ENCODE results near the gene ARHGAP20.
"Not testable (repeated sequence)": the region's sequence is repeated elsewhere in the genome, so short reads cannot be mapped to it uniquely, and the experiment has no call there.

Gene ARHGAP20

DNA sequence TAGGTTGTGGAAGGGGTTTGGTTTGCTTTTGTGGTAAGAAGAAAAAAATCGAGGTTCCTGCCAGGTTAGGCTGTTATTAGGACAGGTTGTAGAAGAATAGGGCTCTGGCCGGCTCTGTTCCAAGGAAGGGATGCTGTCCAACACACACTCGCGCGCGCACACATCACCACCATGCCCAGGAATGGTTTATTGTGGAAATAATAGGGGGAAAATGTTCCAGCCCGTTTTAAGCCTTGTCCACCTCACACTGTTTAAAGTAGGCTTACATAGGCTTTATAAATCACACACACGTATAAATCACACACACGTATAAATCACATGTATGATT, 1.2 kb upstream of the ARHGAP20 start:
- DNase-seq, result no peak

DNA sequence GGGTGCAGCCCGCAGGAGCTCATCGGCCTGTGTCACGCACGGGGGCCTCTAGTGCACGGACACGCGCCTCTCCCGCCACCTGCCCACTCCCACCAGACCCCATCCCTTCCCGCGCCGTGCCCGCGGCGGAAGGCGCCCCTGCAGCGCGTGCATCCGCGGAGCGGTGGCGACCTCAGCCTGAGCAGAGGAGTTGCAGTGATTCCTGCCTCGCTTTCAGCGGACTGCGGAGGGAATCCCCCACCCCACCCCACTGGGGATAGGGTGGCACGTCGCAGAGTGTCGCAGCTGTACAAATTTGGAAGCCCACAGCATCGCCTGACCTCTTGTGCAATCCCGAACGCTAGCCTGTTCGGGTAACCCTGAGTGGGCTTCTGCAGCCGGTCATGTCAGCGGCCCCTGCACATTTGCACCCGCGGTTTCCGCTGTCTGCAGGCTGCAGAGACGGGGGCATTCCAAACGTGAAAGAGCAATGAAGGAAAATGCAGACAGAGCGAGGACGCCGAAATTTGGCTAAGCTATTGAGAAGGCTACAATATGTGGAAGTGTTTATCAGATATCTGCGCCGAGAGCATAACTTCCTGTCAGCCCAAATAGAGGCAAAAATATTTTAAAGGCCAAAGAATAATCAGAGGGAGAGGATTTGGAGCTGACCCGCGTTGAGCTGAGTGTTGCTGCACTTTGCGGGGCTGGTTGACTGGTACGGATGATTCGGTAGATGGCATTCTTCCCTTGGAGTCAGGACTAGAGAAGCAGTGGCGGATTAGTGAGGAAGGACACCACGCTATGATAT, 617 bp upstream of the ARHGAP20 start:
- no peak for DNase-seq

DNA sequence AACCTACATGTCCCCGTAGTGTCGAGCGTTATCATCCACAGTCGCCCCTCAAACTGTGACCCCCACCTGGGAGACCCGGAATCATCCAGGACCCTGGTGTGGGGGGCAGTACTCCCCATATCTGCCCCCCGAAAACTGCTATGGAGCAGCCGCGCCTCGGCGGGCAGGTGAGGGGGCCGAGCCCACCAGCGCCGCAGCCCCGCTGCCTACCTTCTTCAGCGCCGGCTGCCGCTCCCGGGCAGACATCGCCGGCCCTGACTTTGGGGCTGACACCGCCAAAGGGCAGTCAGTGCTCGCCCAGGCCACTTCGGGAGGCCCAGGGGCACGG, 825 bp downstream of the ARHGAP20 start:
- no peak for DNase-seq

DNA sequence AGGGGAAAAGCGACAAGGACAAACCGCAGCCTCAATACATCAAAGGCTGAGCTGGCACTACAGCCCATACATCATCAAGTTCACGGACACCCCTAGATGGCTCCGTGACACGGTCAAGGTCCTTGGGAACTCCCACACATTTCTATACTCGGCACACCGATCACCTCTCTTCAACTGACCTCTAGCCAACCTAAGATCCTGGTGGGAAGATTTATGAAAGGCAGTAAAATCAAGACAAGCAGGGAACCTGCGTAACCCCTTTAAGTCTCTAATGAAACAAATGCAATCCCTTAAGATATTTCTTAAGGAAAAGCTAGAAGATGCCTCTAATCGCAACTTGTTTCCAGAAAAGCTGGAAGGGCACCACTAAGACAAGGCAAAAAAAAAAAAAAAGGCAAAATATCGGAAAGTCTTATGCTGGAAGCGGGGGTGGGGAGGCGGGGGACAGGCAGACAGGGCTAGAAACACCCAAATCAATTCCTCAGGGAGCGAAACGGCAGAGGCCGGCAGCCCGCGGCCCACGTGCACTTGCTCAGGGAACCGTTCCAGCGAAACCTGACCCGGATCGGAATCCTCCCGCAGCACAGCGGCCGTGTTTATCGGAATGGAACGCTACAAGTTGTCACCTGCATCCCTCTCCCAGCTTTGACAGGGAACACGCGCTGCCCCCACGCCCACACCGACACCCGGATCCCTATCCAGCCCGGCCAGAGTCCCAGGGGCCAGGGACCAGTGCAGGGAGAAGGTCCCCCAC, 1.4 kb downstream of the ARHGAP20 start:
- no peak for DNase-seq

DNA sequence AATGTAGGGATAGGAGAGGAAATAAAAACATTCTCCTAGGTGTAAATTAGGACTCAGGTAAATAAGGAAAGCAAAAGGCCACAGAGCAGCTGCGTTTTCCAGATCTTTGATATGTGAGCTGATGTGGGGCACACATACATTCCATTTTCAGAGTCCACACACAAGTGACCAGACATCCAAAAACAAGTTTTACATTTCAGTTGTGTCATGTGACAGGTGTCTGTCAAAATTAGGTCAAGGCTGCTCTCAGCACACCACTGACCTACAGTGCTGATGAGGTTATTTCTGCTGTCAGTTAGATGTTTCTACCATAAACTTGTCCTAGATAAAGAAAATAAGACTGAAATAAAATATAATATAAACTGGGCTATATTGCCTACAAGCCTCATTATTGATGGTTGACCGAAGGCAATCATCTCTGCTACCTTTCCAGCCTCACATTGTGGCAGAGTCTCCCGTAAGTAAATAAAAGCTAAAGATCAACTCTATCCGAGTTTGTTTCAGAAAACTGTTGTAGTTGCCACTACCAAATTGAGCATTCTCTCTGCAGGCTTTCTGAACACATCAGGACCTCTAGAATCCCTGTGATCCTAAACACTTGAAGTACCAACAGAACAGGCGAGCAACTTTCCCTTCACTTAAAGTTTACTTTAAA, 7.9 kb downstream of the ARHGAP20 start:
- DNase-seq, result no peak

DNA sequence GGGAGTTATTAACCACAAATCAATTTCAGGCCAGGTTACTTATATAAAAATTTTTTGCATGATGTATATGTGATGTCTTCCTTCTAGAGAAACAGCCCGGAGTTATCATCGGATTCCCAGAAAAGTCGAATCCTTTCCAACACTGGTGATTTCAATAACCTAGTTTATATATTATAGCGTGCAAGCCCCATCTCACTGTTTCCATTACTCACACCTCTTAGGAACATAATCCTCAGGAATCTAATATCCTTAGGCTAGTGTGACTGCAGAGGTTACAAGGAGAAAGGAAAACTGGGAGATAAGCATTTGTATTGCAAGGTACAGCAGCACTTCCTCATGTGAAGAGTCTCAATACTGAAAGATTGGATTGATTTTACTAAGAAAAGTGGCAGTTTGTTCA, 20.3 kb downstream of the ARHGAP20 start:
- DNase-seq, result no peak

DNA sequence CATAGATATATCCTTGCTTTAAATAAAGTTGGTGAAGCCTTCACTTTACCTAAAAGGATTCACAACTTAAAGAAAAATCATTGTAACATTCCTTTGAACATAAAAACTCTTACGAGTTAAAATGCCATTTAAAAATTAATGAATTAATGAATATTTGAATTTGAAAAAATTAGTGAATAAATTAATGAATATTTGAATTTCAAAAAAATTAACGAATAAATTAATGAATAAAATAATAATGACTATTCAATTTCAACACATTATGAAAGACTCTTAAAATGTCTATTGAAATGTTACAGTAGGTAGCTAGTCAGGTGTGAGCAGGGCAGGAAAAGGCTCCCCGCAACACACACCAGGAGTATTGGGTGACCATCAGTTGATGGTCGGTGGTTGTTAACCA, 22.9 kb downstream of the ARHGAP20 start:
- no peak for DNase-seq

DNA sequence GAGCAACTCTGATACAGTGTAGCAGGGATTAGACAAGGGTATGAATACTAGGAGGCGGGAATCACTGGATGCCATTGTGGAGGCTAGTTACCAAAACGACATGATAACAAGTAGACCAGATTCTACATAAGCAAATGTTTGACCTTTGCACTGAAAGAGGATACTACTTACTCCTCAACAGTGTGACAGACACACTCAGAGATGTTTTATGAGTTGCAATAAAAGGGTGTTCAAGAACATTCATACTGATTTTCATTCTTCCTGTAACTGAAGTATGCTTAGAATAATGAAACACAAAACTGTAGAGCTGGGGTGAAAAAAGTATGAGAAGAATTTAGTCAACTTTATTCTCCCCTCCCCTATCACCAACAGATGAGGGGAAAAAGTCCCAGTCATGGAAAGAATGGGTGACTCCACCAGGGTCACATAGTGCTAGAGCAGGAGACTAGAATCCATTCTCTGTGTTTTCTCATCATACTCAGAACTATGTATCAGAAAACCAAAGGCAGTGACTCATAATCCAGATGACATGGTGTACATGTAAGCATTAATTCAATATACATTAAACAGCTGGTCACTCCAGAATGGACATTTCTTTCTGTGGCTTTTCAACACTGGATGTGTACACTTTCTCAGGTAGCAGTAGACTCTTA, 32.8 kb downstream of the ARHGAP20 start:
- no peak for DNase-seq

DNA sequence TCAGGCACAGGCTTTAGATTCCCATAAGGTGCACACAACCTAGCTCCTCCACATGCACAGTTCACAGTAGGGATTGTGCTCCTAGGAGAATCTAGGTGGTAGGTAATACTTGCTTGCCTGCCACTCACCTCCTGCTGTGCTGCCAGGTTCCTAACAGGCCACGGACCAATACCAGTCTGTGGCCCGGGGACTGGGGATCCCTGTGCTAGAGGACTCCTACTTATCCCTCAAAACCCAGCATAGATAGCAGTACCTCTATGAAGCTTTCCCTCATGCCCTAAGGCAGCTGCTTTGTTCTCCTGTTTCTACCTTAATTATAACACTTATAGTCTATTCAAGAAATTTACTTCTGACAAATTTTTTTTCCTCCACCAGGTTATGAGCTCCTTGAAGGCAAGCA, 36.7 kb downstream of the ARHGAP20 start:
- no peak for DNase-seq

DNA sequence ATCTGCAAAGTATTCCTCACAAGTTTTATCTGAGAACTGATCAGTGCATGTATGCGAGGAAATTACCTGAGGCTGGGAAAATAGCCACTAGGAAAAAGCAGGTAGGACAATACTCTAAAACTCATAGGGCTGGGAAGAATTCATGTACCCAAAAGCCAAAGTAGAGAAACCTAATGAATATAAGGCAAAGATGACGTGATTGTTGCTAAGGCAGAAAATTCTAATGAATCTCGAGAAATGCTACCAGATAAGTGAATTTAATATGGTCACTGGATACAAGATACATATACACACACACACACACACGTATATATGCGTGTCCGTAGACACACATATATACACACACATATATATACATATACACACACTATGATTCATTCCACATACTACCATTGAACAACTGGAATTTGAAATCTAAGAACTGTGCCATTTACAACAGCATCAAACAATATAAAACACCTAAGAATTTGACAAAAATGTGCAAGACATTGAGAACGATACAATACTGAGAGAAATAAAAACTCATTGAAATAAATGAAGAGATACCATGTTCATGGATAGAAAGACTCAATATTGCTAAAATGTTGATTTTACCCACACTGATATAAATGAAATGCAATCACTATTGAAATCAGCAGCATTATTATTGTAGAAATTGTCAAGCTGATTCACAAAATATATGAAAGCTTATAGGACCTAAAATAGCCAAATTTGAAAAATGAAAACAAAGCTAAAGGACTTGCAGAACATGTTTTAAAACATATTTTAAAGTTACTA, 46.4 kb downstream of the ARHGAP20 start:
- no peak for DNase-seq

DNA sequence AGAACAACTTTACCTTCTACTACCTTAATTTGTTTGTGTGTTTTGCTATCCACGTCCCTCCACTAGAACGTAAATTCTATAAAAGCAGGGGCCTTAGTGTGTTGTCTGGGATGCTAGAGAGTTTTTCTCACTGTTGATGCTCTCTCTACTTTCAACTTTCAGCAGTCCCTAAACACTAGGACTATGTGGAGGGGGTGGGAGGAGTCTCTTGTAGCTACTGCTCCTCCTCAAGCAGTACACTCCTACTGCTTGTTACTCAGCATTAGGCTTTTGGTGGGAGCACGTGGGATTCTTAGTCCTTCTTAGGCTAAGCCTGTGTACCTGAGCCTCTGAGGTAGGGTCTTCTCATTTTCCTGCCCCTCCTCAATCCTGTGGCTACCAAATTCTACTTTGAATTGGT, 56.3 kb downstream of the ARHGAP20 start:
- DNase-seq, result no peak

DNA sequence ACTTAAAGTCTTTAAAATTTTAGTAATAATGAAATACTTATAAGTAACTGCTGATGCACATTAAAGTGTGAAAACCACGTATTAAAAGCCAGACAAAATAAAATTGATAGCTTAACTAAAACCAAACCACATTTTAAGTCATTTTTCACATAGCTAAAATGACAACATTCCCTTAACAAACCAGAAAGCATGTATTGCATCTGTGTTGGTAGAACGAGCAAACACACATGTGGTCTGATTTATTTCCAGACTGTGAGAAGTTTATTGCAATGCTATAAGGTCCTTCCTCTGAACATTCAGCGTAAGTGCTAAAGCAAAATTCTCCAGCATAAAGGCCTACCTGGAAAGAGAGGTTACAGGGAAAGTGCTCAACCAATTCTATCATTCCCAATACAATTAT, 57.8 kb downstream of the ARHGAP20 start:
- no peak for DNase-seq

DNA sequence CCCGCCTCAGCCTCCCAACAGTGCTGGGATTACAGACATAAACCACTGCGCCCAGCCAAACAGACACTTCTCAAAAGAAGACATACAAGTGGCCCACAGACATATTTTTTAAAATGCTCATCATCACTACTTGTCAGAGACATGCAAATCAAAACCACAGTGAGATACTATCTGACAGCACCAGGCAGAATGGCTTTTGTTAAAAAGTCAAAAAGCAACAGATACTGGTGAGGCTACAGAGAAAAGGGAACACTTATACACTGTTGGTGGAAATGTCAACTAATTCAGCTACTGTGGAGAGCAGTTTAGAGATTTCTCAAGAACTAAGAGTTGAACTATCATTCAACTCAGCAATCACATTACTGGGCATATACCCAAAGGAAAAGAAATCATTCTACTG, 67.0 kb downstream of the ARHGAP20 start:
- no peak for DNase-seq

DNA sequence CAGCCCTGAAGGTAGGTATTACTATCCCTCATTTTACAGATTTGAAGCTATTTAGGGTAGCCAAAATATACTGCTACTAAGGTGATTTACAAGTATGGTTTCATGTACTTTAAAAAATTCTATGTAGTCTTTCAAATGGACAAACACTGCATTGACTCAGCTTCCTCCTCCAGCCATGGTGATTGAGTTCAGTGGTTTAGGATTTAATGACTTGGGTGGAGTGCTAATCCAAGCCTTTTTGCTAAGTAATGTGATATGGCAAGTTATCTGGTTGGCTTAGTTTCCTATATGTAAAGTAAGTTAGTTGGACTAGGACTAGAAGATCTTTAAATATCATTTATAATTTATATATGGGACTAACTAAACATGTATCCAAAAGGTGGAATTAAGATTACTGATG, 77.9 kb downstream of the ARHGAP20 start:
- DNase-seq, result no peak

DNA sequence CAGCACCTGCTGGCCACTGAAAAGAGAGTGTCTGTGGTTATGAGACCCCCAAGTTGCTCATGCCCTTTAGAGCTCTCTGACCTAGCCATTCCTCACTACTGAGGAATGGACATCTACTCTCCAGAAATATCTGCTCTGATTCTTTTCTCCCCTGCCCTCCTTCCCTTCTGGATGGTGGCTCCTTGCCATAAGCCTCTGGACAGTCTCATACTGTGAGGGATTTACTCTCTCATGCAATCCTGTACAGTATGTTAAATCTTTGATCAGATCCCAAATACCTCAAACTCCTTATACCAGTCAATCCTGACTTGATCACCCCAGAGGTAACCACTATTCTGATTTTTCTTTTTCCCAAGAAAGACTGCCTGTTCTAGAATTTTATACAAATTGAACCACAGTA, 80.7 kb downstream of the ARHGAP20 start:
- DNase-seq, result no peak

DNA sequence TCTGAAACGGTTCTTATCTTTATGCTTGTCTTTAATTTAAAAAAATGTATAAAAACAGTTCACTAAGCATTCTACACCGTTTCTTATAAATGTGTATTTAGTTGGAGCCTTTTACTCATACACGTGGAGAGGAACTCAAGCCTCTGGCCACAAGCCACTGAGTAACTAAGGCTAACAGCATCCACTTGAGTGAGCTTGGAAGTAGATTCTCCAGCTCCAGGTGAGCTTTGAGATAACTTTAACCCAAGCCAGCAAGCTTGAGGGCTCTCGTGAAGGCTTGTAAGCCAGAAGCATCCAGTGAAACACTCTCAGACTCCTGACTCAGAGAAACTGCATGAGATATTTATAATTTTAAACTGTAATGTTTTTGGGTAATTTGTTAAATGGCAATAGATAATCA, 82.6 kb downstream of the ARHGAP20 start:
- no peak for DNase-seq

DNA sequence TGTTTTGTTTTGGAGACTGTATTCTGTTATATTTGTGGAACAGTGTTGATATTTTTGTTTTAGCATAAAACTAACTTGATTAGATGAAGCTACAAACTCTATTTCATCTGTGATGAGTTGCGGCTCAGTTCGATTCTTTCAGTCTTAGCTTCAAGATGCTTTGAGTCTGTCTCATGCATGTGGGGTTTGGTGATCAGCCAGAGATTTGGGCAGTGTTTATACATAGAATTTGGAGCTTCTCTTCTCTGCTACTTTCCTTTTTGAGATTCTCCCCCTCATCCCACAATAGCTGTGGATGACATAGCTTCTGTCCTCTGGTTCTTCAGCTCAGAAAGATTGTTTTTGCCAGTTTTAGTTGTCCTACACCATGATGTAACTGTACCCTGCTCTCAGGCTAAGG, 90.4 kb downstream of the ARHGAP20 start:
- DNase-seq, result no peak

DNA sequence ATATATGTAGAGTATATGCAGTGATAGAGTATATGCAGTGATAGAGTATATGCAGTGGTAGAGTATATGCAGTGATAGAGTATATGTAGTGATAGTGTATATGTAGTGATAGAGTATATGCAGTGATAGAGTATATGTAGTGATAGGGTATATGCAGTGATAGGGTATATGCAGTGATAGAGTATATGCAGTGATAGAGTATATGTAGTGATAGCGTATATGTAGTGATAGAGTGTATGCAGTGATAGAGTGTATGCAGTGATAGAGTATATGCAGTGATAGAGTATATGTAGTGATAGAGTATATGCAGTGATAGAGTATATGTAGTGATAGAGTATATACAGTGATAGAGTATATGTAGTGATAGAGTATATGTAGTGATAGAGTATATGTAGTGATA, 92.9 kb downstream of the ARHGAP20 start:
- not testable (repeated sequence) for DNase-seq

DNA sequence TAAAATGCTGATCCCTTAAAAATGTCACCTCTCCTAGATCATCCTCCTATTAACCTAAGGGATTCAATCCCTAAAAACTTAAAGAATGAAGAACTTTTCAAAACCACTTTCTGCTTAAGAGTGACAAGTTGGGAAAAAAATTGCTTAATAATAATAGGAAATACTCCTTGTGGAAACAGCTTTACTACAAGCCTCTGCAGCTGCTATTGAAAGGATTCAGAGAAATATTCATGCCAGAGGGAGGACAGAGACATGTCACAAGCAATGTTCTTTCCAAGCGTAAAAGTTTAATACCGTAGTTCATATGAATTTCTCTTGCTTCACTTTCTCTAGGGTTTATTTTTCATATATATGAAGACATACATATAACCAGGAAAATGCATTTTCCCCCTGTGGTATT, 98.2 kb downstream of the ARHGAP20 start:
- no peak for DNase-seq

DNA sequence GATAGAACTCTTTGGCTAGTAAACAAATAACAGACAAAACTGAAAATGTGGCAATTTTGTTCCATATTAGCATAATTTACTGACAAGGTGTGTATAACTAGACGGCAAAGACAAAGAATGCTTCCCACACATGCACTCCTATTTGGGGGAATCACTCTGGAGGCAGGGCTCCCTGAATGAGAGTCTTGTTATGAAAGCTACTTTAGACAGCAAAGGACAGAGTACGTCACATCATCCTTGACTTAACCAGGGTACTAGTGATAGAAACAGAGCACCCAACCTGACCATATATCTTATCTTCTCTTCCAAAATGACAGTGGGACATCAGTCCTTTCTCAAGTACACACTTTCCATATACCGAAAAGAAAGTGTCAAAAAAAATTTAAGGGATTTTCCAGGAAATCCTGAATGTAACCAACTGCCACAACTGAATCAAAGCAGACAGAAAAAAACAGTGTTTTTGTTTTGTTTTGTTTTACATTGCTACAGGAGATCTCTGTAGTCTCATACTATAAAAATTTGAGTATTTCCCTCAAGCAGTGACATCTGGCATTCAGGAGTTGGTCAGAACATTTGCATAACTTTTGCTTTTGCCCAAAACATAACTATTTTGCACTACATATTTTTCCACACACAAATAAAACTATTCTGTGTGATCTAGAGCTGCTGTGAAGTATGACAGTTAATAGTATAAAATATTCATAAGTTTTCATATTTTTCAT, 98.9 kb downstream of the ARHGAP20 start:
- DNase-seq, result no peak

DNA sequence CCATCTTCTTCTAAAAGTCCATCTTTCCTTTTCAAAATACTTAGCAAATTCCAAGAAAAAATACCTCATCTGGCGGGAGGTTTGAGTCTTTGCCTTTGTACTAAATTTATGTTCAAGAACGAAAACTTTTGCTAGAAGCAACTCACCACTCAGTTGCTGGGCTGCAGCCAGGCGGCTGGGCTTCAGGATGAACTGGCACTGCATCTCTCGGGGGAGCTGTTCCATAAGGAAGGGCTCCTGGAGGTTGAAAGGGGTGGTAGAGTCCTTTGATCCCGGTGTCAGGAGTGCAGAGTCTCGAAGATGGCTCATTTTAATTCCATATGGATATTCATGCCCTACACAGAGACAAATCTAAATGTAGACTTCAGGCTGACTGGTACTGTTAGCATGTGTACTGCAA, 105.8 kb downstream of the ARHGAP20 start:
- DNase-seq, result no peak

DNA sequence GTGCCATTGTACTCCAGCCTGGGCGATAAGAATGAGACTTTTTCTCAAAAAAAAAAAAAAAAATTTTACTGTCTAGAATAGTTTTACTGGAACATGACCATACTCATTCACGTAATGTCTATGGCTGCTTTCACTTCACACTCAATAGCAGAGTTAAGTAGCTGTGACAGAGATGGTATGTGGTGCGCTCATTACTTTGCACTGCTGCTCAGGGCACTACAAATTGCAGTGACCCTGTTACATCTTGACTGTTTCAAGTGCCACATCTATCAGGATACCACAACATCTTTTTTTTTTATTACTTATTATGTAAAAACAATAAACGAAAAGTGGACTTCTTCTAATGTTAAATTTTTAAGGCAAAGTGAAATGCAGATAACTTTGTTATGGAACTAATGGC, 110.3 kb downstream of the ARHGAP20 start:
- DNase-seq, result no peak
